NCI-H226 (cell line): ENCODE measurements around the gene NPPC.

Source experiments
- DNase-seq: peaks from one replicate; pipeline ENCODE4 v3.0.0-alpha.2; 2015

The NPPC gene

GRCh38 chr2:231934441-231935206 lies 8.4 kb upstream of the NPPC start:
- DNase-seq = no peak

- DNase-seq = no peak
Observed at GRCh38 chr2:231933916-231934401, 7.8 kb upstream of the NPPC start.

GRCh38 chr2:231932985-231933915 lies 7.1 kb upstream of the NPPC start:
- DNase-seq = no peak

GRCh38 chr2:231932711-231932970 lies 6.4 kb upstream of the NPPC start:
- DNase-seq = peak; percentile 59

GRCh38 chr2:231931481-231931915 lies 5.3 kb upstream of the NPPC start:
- DNase-seq = no peak

GRCh38 chr2:231930593-231931281 lies 4.5 kb upstream of the NPPC start:
- DNase-seq = no peak

GRCh38 chr2:231929961-231930592 lies 3.9 kb upstream of the NPPC start:
- DNase-seq = no peak

- DNase-seq = no peak
Observed at GRCh38 chr2:231928901-231929725, 2.9 kb upstream of the NPPC start.

- DNase-seq = no peak
Observed at GRCh38 chr2:231928481-231928880, 2.3 kb upstream of the NPPC start.

- DNase-seq = no peak
Observed at GRCh38 chr2:231927566-231927890, 1.3 kb upstream of the NPPC start.

GRCh38 chr2:231926761-231927565 lies 767 bp upstream of the NPPC start:
- DNase-seq = no peak

GRCh38 chr2:231925303-231926179 lies 655 bp downstream of the NPPC start:
- DNase-seq = peak; percentile 72

- no peak for DNase-seq
Observed at GRCh38 chr2:231924889-231925275, 1.3 kb downstream of the NPPC start.

GRCh38 chr2:231923951-231924888 lies 2.0 kb downstream of the NPPC start:
- no peak for DNase-seq

GRCh38 chr2:231923010-231923344 lies 3.2 kb downstream of the NPPC start:
- no peak for DNase-seq

- no peak for DNase-seq
Observed at GRCh38 chr2:231922311-231923009, 3.7 kb downstream of the NPPC start.

- no peak for DNase-seq
Observed at GRCh38 chr2:231920795-231921194, 5.4 kb downstream of the NPPC start.

GRCh38 chr2:231920366-231920765 lies 5.8 kb downstream of the NPPC start:
- DNase-seq = no peak
